NCI-H146 (cell line): Measurements from ENCODE around the gene LUC7L.
"Not testable (repeated sequence)": the region's sequence is repeated elsewhere in the genome, so short reads cannot be mapped to it uniquely, and the experiment has no call there.

Experiments
- DNase-seq: peaks from one replicate; lab custom pipeline; 2025; lab: John Stamatoyannopoulos, UW

Gene LUC7L

GRCh38 chr16:179211-180092, 49.8 kb downstream of the LUC7L start:
- no peak for DNase-seq

DNA sequence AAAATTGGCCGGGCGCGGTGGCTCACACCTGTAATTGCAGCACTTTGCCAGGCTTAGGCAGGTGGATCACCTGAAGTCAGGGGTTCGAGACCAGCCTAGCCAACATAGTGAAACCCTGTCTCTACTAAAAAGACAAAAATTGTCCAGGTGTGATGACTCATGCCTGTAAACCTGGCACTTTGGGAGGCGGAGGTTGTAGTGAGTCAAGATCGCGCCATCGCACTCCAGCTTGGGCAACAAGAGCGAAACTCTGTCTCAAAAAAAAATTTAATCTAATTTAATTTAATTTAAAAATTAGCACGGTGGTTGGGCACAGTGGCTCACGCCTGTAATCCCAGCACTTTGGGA, 50.6 kb downstream of the LUC7L start:
- no peak for DNase-seq

GRCh38 chr16:177981-178667, 51.1 kb downstream of the LUC7L start:
- no peak for DNase-seq

DNA sequence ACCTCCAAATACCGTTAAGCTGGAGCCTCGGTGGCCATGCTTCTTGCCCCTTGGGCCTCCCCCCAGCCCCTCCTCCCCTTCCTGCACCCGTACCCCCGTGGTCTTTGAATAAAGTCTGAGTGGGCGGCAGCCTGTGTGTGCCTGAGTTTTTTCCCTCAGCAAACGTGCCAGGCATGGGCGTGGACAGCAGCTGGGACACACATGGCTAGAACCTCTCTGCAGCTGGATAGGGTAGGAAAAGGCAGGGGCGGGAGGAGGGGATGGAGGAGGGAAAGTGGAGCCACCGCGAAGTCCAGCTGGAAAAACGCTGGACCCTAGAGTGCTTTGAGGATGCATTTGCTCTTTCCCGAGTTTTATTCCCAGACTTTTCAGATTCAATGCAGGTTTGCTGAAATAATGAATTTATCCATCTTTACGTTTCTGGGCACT, 51.8 kb downstream of the LUC7L start:
- no peak for DNase-seq

- DNase-seq: not testable (repeated sequence)
These were observed 52.5 kb downstream of the LUC7L start, which contains the start of gene HBA1 for GRCh38 chr16:176477-177382. TSS of gene HBA1 (plus strand) at chr16:176680. CDS start at chr16:176717, 37 bp downstream.

DNA sequence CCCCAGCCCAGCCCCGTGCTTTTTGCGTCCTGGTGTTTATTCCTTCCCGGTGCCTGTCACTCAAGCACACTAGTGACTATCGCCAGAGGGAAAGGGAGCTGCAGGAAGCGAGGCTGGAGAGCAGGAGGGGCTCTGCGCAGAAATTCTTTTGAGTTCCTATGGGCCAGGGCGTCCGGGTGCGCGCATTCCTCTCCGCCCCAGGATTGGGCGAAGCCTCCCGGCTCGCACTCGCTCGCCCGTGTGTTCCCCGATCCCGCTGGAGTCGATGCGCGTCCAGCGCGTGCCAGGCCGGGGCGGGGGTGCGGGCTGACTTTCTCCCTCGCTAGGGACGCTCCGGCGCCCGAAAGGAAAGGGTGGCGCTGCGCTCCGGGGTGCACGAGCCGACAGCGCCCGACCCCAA, 53.2 kb downstream of the LUC7L start:
- not testable (repeated sequence) for DNase-seq

- DNase-seq: no peak
These were observed 54.0 kb downstream of the LUC7L start for GRCh38 chr16:175011-175949.

DNA sequence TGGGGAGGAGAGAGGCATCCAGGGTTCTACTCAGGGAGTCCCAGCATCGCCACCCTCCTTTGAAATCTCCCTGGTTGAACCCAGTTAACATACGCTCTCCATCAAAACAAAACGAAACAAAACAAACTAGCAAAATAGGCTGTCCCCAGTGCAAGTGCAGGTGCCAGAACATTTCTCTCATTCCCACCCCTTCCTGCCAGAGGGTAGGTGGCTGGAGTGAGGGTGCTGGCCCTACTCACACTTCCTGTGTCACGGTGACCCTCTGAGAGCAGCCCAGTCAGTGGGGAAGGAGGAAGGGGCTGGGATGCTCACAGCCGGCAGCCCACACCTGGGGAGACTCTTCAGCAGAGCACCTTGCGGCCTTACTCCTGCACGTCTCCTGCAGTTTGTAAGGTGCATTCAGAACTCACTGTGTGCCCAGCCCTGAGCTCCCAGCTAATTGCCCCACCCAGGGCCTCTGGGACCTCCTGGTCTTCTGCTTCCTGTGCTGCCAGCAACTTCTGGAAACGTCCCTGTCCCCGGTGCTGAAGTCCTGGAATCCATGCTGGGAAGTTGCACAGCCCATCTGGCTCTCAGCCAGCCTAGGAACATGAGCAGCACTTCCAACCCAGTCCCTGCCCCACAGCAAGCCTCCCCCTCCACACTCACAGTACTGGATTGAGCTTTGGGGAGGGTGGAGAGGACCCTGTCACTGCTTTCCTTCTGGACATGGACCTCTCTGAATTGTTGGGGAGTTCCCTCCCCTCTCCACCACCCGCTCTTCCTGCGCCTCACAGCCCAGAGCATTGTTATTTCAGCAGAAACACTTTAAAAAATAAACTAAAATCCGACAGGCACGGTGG, 55.1 kb downstream of the LUC7L start:
- not testable (repeated sequence) for DNase-seq

GRCh38 chr16:173211-173854, 55.9 kb downstream of the LUC7L start:
- not testable (repeated sequence) for DNase-seq

- not testable (repeated sequence) for DNase-seq
These were observed 56.8 kb downstream of the LUC7L start, which contains the start of gene HBA2 for GRCh38 chr16:172374-172941. TSS of gene HBA2 (plus strand) at chr16:172876. CDS start at chr16:172913, 37 bp downstream.

- DNase-seq: no peak
These were observed 58.5 kb downstream of the LUC7L start for GRCh38 chr16:170788-171187.

DNA sequence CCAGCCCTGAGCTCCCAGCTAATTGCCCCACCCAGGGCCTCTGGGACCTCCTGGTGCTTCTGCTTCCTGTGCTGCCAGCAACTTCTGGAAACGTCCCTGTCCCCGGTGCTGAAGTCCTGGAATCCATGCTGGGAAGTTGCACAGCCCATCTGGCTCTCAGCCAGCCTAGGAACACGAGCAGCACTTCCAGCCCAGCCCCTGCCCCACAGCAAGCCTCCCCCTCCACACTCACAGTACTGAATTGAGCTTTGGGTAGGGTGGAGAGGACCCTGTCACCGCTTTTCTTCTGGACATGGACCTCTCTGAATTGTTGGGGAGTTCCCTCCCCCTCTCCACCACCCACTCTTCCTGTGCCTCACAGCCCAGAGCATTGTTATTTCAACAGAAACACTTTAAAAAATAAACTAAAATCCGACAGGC, 59.2 kb downstream of the LUC7L start:
- DNase-seq: not testable (repeated sequence)

DNA sequence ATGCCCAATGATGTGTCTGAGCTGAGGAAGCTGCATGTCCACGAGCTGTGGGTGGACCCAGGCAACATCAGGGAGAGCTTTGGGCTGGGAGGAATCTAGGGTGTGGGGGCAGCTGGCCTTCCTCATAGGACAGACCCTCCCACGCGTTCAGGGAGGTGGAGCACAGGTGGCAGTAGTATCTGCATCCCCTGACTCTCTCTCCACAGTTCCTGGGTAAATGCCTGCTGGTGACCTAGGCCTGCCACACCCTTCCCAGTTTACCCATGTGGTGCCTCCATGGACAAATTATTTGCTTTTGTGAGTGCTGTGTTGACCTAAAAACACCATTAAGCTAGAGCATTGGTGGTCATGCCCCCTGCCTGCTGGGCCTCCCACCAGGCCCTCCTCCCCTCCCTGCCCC, 60.2 kb downstream of the LUC7L start:
- DNase-seq: peak; percentile 33

DNA sequence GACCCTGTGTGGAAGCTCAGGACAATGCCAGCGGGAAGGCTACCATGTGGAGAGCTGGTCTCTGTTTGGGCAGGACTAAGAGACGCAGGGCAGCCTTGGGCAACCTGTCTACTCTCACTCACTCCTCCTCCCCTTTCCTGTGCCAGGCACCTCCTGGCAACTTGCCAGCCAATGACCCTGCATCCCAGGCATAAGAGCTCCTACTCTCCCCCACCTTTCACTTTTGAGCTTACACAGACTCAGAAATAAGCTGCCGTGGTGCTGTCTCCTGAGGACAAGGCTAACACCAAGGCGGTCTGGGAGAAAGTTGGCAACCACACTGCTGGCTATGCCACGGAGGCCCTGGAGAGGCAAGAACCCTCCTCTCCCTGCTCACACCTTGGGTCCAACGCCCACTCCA, 60.8 kb downstream of the LUC7L start:
- DNase-seq: no peak

GRCh38 chr16:167122-167690, 62.0 kb downstream of the LUC7L start:
- no peak for DNase-seq

DNA sequence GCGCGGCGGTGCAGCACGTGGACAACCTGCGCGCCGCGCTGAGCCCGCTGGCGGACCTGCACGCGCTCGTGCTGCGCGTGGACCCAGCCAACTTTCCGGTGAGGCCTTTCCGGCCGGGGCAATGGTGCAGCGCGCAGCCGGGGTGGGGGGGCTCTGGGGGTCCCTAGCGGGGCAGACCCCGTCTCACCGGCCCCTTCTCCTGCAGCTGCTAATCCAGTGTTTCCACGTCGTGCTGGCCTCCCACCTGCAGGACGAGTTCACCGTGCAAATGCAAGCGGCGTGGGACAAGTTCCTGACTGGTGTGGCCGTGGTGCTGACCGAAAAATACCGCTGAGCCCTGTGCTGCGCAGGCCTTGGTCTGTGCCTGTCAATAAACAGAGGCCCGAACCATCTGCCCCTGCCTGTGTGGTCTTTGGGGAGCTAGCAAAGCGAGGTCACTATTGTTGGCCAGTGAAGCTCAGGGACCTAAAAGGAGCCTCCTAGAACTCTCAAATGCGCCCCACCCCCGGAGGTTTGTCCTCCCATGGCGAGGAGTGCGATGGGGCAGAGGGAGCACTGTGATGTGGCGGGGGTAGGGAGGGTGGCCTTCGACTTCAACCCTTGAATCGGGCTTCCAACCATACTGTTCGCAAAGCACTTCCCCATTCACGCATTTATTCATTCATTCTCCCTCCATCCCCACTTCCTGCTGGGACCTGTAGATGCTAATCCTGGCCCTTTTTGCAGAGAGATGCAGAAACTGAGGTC, 62.7 kb downstream of the LUC7L start:
- DNase-seq: no peak

- DNase-seq: peak; percentile 52
These were observed 63.5 kb downstream of the LUC7L start, which contains the start of gene HBM for GRCh38 chr16:165539-166374. TSS of gene HBM (plus strand) at chr16:165978. CDS start at chr16:165998, 20 bp downstream.
